Esophagus squamous epithelium (tissue), 4 donors: Measurements from ENCODE around the gene ANKK1.

Source experiments
- POLR2A ChIP-seq, 4 donors: fragments of 450-650 bp; IDR thresholded peaks; one replicate each; pipeline ENCODE4 v1.6.1; 2017; ENCODE audit warnings: antibody characterized with exemption in 4 of 4, mild to moderate bottlenecking in 4 of 4, moderate library complexity in 3 of 4
- TF ChIP-seq, protein P1 (sequence below), 6 experiments: fragments of 450-650 bp in 4 of 6; fragments of 200-600 bp in 2 of 6; sonication (generic) in 2 of 6; IDR thresholded peaks; one replicate each; pipeline ENCODE4 v1.5.1; 2016 to 2019; ENCODE audit warnings: antibody characterized with exemption in 6 of 6, mild to moderate bottlenecking in 4 of 6, moderate library complexity in 4 of 6

DNA sequence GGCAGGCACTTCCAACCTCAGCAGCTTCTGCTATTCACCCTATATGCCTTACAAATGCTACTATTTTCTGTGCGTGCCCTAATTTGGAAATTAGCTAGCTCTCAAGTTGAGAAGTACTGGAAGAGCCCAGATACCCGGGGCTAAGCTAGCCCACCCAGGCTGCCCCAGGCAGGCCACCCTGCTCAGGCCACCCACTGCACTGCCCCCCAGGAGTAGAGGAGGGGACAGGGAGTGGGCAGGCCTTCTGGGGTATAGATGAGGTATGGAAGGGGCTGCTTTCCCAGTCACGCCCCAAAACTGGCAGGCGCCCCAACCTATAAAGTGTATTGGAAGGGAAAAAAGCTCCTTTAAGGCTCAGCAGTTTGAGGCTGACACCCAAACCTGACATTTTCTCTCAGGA lies 44.2 kb downstream of the ANKK1 start:
- TF ChIP-seq, protein P1, sequence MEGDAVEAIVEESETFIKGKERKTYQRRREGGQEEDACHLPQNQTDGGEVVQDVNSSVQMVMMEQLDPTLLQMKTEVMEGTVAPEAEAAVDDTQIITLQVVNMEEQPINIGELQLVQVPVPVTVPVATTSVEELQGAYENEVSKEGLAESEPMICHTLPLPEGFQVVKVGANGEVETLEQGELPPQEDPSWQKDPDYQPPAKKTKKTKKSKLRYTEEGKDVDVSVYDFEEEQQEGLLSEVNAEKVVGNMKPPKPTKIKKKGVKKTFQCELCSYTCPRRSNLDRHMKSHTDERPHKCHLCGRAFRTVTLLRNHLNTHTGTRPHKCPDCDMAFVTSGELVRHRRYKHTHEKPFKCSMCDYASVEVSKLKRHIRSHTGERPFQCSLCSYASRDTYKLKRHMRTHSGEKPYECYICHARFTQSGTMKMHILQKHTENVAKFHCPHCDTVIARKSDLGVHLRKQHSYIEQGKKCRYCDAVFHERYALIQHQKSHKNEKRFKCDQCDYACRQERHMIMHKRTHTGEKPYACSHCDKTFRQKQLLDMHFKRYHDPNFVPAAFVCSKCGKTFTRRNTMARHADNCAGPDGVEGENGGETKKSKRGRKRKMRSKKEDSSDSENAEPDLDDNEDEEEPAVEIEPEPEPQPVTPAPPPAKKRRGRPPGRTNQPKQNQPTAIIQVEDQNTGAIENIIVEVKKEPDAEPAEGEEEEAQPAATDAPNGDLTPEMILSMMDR (IDR thresholded peaks at IDR 0.05), result no peak
- no peak for TF ChIP-seq POLR2A (IDR thresholded peaks at IDR 0.05)
